ENCODE measurements around the gene ACOX3. TPM values are rescaled to one million over a fixed set of nuclear protein-coding genes. Genes with fewer than 3 reads are reported as not detected.

ACOX3 gene
- total RNA-seq, 1 donor from 2014 or later = 34.0 TPM

GRCh38 chr4:8376361-8377102 is 64.0 kb downstream of the ACOX3 start:
- H3K4me1 Mint-ChIP-seq (ENCODE audit: unreplicated experiment) = no peaks in the 10 kb centered on the region
- H3K9me3 Mint-ChIP-seq = no peaks in the 10 kb centered on the region
- H3K4me3 Mint-ChIP-seq = no peak overlapping the region
- H3K36me3 Mint-ChIP-seq = peaks cover 3% of the 10 kb centered on the region
- DNase-seq (ENCODE audit: extremely low spot score, unreplicated experiment) = no peak
- H3K27me3 Mint-ChIP-seq = no peaks in the 10 kb centered on the region
- TF ChIP-seq, protein P1, sequence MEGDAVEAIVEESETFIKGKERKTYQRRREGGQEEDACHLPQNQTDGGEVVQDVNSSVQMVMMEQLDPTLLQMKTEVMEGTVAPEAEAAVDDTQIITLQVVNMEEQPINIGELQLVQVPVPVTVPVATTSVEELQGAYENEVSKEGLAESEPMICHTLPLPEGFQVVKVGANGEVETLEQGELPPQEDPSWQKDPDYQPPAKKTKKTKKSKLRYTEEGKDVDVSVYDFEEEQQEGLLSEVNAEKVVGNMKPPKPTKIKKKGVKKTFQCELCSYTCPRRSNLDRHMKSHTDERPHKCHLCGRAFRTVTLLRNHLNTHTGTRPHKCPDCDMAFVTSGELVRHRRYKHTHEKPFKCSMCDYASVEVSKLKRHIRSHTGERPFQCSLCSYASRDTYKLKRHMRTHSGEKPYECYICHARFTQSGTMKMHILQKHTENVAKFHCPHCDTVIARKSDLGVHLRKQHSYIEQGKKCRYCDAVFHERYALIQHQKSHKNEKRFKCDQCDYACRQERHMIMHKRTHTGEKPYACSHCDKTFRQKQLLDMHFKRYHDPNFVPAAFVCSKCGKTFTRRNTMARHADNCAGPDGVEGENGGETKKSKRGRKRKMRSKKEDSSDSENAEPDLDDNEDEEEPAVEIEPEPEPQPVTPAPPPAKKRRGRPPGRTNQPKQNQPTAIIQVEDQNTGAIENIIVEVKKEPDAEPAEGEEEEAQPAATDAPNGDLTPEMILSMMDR (conservative IDR thresholded peaks at IDR 0.05) = no peak
- H3K27ac Mint-ChIP-seq = no peak overlapping the region

DNA sequence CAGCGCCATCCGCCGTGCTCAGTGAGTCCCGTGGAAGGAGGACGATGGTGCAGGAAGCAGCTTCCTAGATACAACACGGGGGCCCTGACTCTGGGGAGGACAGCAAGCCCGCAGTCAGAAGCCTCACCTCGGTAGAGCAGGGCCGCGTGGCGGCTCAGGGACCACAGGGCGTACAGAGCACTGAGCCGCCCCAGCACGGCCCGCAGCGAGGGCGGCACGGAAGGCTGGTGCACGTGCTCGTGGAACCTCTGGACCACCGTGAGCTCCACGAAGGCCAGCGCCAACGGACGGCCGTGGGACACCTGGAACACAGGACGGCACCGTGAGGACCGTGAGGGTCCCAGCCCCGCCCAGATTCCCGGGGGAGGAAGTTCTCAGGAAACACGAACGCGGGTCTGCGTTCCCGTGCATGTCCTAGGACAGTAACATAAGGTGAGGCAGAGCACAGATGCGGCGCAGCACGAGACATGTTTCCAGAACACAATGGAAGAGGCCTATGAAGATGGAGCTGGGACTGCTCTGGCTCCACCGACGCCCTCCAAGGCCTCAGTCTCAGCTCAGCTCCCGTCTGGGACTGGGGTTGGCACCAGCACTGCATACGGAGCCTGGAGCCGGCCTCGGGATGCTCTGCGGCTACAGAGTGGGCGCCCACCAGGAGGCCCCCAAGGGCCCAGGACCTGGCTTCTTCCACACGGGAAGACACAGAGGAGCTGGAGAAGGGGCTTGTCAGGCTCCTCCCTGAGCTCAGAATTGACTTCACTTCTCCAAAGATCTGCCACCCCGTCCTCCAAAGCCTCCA is 65.5 kb downstream of the ACOX3 start:
- Mint-ChIP-seq H3K4me3 (no peak overlapping the region), H3K27ac (no peak overlapping the region), H3K4me1 (ENCODE audit: unreplicated experiment) (no peaks in the 10 kb centered on the region), H3K27me3 (no peaks in the 10 kb centered on the region), H3K36me3 (peaks cover 3% of the 10 kb centered on the region), H3K9me3 (no peaks in the 10 kb centered on the region)
- DNase-seq (ENCODE audit: extremely low spot score, unreplicated experiment) = no peak
- TF ChIP-seq, protein P1 (conservative IDR thresholded peaks at IDR 0.05) = no peak

DNA sequence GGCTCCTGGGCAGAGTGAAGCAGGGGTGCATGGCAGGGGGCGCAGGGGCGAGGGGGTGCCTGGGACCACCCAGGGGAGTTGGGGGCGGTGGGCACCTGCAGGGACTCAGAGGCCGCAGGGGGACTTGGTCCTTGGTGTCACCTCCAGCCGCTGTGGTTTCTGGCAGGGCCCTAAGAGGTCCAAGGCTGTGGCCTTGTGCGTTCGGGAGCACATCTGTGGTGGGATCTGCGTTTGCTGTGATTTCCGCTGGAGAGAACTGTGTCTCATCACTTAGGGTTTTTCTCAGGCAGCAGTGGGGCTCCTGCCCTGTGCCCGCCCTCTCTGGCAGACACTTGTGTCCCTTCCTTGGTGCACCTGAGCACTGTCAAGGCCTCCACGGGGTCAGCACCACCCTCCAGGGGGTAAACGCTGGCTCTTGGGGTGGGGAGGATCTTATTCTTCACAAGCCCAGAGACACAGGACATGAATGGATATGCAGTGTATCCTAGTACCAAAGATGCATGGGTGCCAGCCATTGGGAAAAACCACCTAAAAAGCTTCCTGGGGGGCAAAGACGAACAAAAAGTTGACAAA is 66.5 kb downstream of the ACOX3 start:
- Mint-ChIP-seq H3K9me3 (no peaks in the 10 kb centered on the region), H3K4me1 (ENCODE audit: unreplicated experiment) (no peaks in the 10 kb centered on the region), H3K27me3 (no peaks in the 10 kb centered on the region), H3K36me3 (peaks cover 3% of the 10 kb centered on the region), H3K4me3 (no peak overlapping the region), H3K27ac (no peak overlapping the region)
- TF ChIP-seq, protein P1 (conservative IDR thresholded peaks at IDR 0.05) = no peak
- no peak for DNase-seq (ENCODE audit: extremely low spot score, unreplicated experiment)

GRCh38 chr4:8373270-8373972 is 67.1 kb downstream of the ACOX3 start:
- TF ChIP-seq, protein P1 (conservative IDR thresholded peaks at IDR 0.05) = no peak
- H3K27ac Mint-ChIP-seq = peak overlapping the region; percentile 67

DNA sequence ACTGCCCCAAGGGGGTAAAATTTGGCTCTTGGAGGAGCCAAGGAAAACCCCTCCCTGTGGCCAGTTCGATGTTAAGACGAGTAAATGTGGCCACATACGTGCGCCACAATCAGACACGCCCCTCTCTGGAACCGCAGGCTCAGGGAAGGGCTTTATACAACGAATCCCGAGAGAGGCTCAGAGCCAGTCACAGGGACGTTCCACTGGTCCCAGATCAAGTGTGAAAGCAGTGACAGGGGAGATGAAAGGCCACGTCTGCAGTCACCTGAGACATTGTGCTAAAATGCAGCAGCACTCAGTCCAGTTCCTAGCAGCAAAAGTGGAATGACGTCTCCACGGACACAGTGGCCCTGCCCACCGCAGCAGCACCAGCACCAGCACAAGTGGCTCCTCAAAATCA is 68.0 kb downstream of the ACOX3 start:
- Mint-ChIP-seq H3K9me3 (no peaks in the 10 kb centered on the region), H3K36me3 (peaks cover 3% of the 10 kb centered on the region), H3K4me3 (no peak overlapping the region), H3K27me3 (no peaks in the 10 kb centered on the region), H3K4me1 (ENCODE audit: unreplicated experiment) (no peaks in the 10 kb centered on the region), H3K27ac (no peak overlapping the region)
- DNase-seq (ENCODE audit: extremely low spot score, unreplicated experiment) = no peak
- TF ChIP-seq, protein P1 (conservative IDR thresholded peaks at IDR 0.05) = no peak

More at GRCh38 chr4:8373270-8373972, 67.1 kb downstream of the ACOX3 start:
- no peak for DNase-seq (ENCODE audit: extremely low spot score, unreplicated experiment)
- Mint-ChIP-seq H3K36me3 (peaks cover 3% of the 10 kb centered on the region), H3K9me3 (no peaks in the 10 kb centered on the region), H3K27me3 (no peaks in the 10 kb centered on the region), H3K4me1 (ENCODE audit: unreplicated experiment) (no peaks in the 10 kb centered on the region), H3K4me3 (no peak overlapping the region)
